HepG2 (cell line): ENCODE measurements around the gene RLF. TPM values are rescaled to one million over a fixed set of nuclear protein-coding genes. Genes with fewer than 3 reads are reported as not detected.
A peak's percentile ranks its signal among the peaks of the same experiment; 100 is the strongest.

ENCODE experiments used
- ARID5B ChIP-seq: IDR thresholded peaks from 2 replicates; pipeline ENCODE4 v1.4.0; 2020; ENCODE audit warnings: mild to moderate bottlenecking, missing genetic modification reagents
- ATF3 ChIP-seq: sonication (generic); formaldehyde crosslinking; IDR thresholded peaks from 2 replicates; pipeline ENCODE4 v1.4.0; 2020; ENCODE audit warnings: missing genetic modification reagents
- CCAR2 ChIP-seq: fragments of 200-400 bp; formaldehyde crosslinking; optimal IDR thresholded peaks from 2 replicates; pipeline ENCODE3; 2018; ENCODE audit warnings: low read depth, mild to moderate bottlenecking, low read length, moderate library complexity
- CEBPB ChIP-seq: IDR thresholded peaks from 2 replicates; pipeline ENCODE4 v1.6.1; 2011; ENCODE audit warnings: low read depth, low read length, improper control_type of control experiment, borderline replicate concordance
- ELF3 ChIP-seq: IDR thresholded peaks from 2 replicates; pipeline ENCODE4 v1.6.1; 2016; ENCODE audit warnings: missing genetic modification reagents, missing compliant biosample characterization
- GATA4 ChIP-seq: sonication (generic); IDR thresholded peaks from 2 replicates; pipeline ENCODE4 v1.6.1; 2016; ENCODE audit warnings: antibody characterized with exemption, low read depth, borderline replicate concordance
- GLMP ChIP-seq: sonication (generic); formaldehyde crosslinking; IDR thresholded peaks from 2 replicates; pipeline ENCODE4 v1.9.0; 2021; ENCODE audit warnings: missing genetic modification reagents, mild to moderate bottlenecking, borderline replicate concordance
- MED8 ChIP-seq: sonication (generic); formaldehyde crosslinking; IDR thresholded peaks from 2 replicates; pipeline ENCODE4 v1.8.1; 2023; ENCODE audit warnings: mild to moderate bottlenecking, missing genetic modification reagents; ENCODE audit not compliant: insufficient replicate concordance
- PCBP1 ChIP-seq: fragments of 200-400 bp; formaldehyde crosslinking; IDR thresholded peaks from 2 replicates; pipeline ENCODE4 v1.6.1; 2017; ENCODE audit warnings: mild to moderate bottlenecking, low read depth, low read length, borderline replicate concordance
- RELA ChIP-seq: sonication (generic); formaldehyde crosslinking; IDR thresholded peaks from 2 replicates; pipeline ENCODE4 v1.4.0; 2020; ENCODE audit warnings: missing genetic modification reagents
- RFX5 ChIP-seq: IDR thresholded peaks from 2 replicates; pipeline ENCODE4 v1.6.1; 2011; ENCODE audit warnings: low read depth, low read length, improper control_type of control experiment
- TBL1XR1 ChIP-seq: fragments of 150-350 bp; IDR thresholded peaks from 2 replicates; pipeline ENCODE4 v1.6.1; 2014; ENCODE audit warnings: borderline replicate concordance, low read length; ENCODE audit not compliant: partially characterized antibody
- TOPORS ChIP-seq: sonication (generic); formaldehyde crosslinking; IDR thresholded peaks from 2 replicates; pipeline ENCODE4 v1.8.0; 2023; ENCODE audit warnings: mild to moderate bottlenecking, missing genetic modification reagents
- YEATS4 ChIP-seq: sonication (generic); formaldehyde crosslinking; IDR thresholded peaks from 2 replicates; pipeline ENCODE4 v1.4.0; 2020; ENCODE audit warnings: missing genetic modification reagents, borderline replicate concordance
- ZFP36 ChIP-seq: fragments of 150-350 bp; IDR thresholded peaks from 2 replicates; pipeline ENCODE4 v1.6.1; 2018; ENCODE audit warnings: borderline replicate concordance, low read length, low read depth; ENCODE audit not compliant: partially characterized antibody
- ZNF124 ChIP-seq: sonication (generic); formaldehyde crosslinking; IDR thresholded peaks from 2 replicates; pipeline ENCODE4 v1.4.0; 2020; ENCODE audit warnings: missing genetic modification reagents
- polyA plus RNA-seq, 8 experiments: library from polyadenylated mRNA; depleted of rRNA in 3 of 8; stranded (reverse) in 7 of 8; unstranded in 1 of 8; fragments of >200 nt; fragmentation: Illumina TruSeq in 4 of 8; extraction: Trizol in 4 of 8; gene quantifications; 2 replicates each; pipeline versions ENCODE4 v1.2.1 to v1.2.3, GENCODE V29; 2011 to 2016; ENCODE audit warnings: low read depth in 4 of 8, missing spikeins in 1 of 8, mixed read lengths in 1 of 8; ENCODE audit not compliant: insufficient read depth in 1 of 8
- total RNA-seq, 5 experiments: library from RNA; depleted of rRNA; stranded (reverse); fragments of >200 nt; fragmentation: Illumina TruSeq; extraction: Trizol; gene quantifications; 2 replicates each; pipeline ENCODE4 v1.2.3, GENCODE V29; 2016; ENCODE audit warnings: low read depth in 1 of 5
- TF ChIP-seq, protein P1 (sequence below): sonication (generic); formaldehyde crosslinking; IDR thresholded peaks from 2 replicates; pipeline ENCODE4 v1.5.1; 2020; ENCODE audit warnings: mild to moderate bottlenecking, missing genetic modification reagents
- TF ChIP-seq, protein P2 (sequence below): sonication (generic); formaldehyde crosslinking; IDR thresholded peaks from 2 replicates; pipeline ENCODE4 v1.5.1; 2020; ENCODE audit warnings: missing genetic modification reagents, mild to moderate bottlenecking, borderline replicate concordance

Gene RLF
- total and polyA plus RNA-seq, 2 of the 13 experiments (the other 11 are each of a cell fraction or from before 2014, with no cell fraction given), result 9.0 to 15.7 TPM

DNA sequence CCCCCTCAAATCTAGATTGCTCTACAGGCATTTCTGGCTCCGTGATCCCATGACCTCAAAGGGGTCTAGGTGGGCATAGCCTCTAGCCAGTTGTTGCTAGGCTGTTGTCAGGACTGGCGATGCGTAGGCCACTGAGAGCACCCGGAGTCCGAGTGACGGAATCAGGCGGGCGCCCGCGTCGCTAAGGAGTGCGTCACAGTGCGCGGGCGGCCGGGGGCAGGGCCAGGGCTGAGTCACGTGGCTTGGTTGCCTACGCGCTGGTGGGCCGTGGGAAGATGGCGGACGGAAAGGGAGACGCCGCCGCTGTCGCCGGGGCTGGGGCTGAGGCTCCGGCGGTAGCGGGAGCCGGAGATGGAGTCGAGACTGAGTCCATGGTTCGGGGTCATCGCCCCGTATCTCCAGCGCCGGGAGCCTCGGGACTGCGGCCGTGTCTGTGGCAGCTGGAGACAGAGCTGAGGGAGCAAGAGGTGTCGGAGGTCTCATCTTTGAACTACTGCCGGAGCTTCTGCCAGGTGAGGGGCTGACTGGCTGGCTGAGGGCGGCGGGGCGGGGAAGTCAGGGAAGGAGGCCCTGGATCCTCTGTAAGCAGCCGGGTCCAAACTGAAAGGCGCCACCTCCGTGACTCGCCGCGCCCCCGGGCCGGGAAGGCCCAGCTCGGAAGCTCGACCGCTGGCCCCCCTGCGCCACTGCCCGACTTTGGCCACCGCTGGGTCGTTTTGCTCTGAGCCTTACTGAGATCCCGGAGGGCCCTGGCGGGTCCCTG is at the start of gene RLF (continued):
- TF ChIP-seq GATA4 (0 out of 2 replicates have a peak, but pooled peaks have one; percentile 13), ELF3 (CRISPR knock-in tag) (no peak; the same call in 1 of the 2 replicates), MED8 (peak; percentile 56), ARID5B (CRISPR knock-in tag) (peak; percentile 64), GLMP (CRISPR knock-in tag) (0 out of 2 replicates have a peak, but pooled peaks have one; percentile 81), TOPORS (CRISPR knock-in tag) (peak; percentile 90; the same call in 1 of the 2 replicates), RFX5 (peak; percentile 89), ATF3 (CRISPR knock-in tag) (no peak; the same call in 1 of the 2 replicates), CEBPB (no peak), PCBP1 (no peak), RELA (no peak; the same call in 1 of the 2 replicates), CCAR2 (no peak), TBL1XR1 (no peak), ZNF124 (peak; percentile 69; the same call in 1 of the 2 replicates), YEATS4 (CRISPR knock-in tag) (peak; percentile 99), ZFP36 (no peak)
- TF ChIP-seq, protein P1, sequence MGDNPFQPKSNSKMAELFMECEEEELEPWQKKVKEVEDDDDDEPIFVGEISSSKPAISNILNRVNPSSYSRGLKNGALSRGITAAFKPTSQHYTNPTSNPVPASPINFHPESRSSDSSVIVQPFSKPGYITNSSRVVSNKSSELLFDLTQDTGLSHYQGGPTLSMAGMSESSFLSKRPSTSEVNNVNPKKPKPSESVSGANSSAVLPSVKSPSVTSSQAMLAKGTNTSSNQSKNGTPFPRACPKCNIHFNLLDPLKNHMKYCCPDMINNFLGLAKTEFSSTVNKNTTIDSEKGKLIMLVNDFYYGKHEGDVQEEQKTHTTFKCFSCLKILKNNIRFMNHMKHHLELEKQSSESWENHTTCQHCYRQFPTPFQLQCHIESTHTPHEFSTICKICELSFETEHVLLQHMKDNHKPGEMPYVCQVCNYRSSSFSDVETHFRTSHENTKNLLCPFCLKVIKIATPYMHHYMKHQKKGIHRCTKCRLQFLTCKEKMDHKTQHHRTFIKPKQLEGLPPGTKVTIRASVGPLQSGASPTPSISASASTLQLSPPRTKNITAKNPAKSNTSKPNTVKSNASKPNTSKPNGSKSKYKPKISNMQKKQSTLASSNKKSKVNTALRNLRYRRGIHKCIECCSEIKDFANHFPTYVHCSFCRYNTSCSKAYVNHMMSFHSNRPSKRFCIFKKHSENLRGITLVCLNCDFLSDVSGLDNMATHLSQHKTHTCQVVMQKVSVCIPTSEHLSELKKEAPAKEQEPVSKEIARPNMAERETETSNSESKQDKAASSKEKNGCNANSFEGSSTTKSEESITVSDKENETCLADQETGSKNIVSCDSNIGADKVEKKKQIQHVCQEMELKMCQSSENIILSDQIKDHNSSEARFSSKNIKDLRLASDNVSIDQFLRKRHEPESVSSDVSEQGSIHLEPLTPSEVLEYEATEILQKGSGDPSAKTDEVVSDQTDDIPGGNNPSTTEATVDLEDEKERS (CRISPR knock-in tag), result no peak
- TF ChIP-seq, protein P2, sequence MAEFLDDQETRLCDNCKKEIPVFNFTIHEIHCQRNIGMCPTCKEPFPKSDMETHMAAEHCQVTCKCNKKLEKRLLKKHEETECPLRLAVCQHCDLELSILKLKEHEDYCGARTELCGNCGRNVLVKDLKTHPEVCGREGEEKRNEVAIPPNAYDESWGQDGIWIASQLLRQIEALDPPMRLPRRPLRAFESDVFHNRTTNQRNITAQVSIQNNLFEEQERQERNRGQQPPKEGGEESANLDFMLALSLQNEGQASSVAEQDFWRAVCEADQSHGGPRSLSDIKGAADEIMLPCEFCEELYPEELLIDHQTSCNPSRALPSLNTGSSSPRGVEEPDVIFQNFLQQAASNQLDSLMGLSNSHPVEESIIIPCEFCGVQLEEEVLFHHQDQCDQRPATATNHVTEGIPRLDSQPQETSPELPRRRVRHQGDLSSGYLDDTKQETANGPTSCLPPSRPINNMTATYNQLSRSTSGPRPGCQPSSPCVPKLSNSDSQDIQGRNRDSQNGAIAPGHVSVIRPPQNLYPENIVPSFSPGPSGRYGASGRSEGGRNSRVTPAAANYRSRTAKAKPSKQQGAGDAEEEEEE, result no peak
